Measurements from ENCODE around the gene OR8K5. TPM values are rescaled to one million over a fixed set of nuclear protein-coding genes. Genes with fewer than 3 reads are reported as not detected.
"Not testable (repeated sequence)": the region's sequence is repeated elsewhere in the genome, so short reads cannot be mapped to it uniquely, and the experiment has no call there.

The OR8K5 gene
- total RNA-seq, 1 donor from 2014 or later, result not detected

GRCh38 chr11:56151376-56151775, 8.7 kb downstream of the OR8K5 start:
- H3K27me3 ChIP-seq, result no peaks in the 10 kb centered on the region
- TF ChIP-seq CTCF (IDR thresholded peaks at IDR 0.05) (no peak), POLR2AphosphoS5 (IDR thresholded peaks at IDR 0.05; ENCODE audit: insufficient read depth in 1 of 2, low read depth in 1 of 2) (no peak), POLR2A (IDR thresholded peaks at IDR 0.05) (no peak)
- intact Hi-C loops (cut with DNase I), result no loop called here

GRCh38 chr11:56143681-56144080, 16.4 kb downstream of the OR8K5 start:
- intact Hi-C loops (cut with DNase I); H3K4me1 ChIP-seq: not testable (repeated sequence)

More at GRCh38 chr11:56151376-56151775, 8.7 kb downstream of the OR8K5 start:
- Histone ChIP-seq H3K4me1 (no peaks in the 10 kb centered on the region), H3K36me3 (no peaks in the 10 kb centered on the region), H3K9me3 (no peaks in the 10 kb centered on the region), H3K4me3 (no peak overlapping the region), H3K27ac (no peak overlapping the region)
- DNase-seq (ENCODE audit: extremely low spot score in 2 of 2), result no peak

GRCh38 chr11:56140151-56140661, 19.9 kb downstream of the OR8K5 start, which contains the start of gene OR8J3:
TSS of gene OR8J3 (minus strand) at chr11:56140201. CDS start at chr11:56137718, 2,483 bp downstream.
- Histone ChIP-seq H3K4me1 (no peaks in the 10 kb centered on the region), H3K4me3 (no peak within 1 kb of the TSS), H3K27ac (no peak within 1 kb of the TSS), H3K36me3 (no peaks in the 10 kb centered on the region), H3K27me3 (no peaks in the 10 kb centered on the region), H3K9me3 (no peaks in the 10 kb centered on the region)
- TF ChIP-seq POLR2A (IDR thresholded peaks at IDR 0.05) (no peak), CTCF (IDR thresholded peaks at IDR 0.05) (no peak), POLR2AphosphoS5 (IDR thresholded peaks at IDR 0.05; ENCODE audit: insufficient read depth in 1 of 2, low read depth in 1 of 2) (no peak)
- DNase-seq (ENCODE audit: extremely low spot score in 2 of 2), result no peak
- intact Hi-C loops (cut with DNase I), result no loop called here

More at GRCh38 chr11:56143681-56144080, 16.4 kb downstream of the OR8K5 start:
- not testable (repeated sequence) for H3K4me3 ChIP-seq; DNase-seq (ENCODE audit: extremely low spot score in 2 of 2); H3K27ac ChIP-seq; H3K9me3 ChIP-seq; H3K36me3 ChIP-seq; H3K27me3 ChIP-seq

GRCh38 chr11:56122073-56122472, 38.0 kb downstream of the OR8K5 start, which contains the start of gene OR8H3:
TSS of gene OR8H3 (plus strand) at chr11:56122373. CDS start at chr11:56122373, 0 bp downstream.
- Histone ChIP-seq H3K4me1 (no peaks in the 10 kb centered on the region), H3K27me3 (no peaks in the 10 kb centered on the region), H3K9me3 (no peaks in the 10 kb centered on the region), H3K4me3 (no peak within 1 kb of the TSS), H3K36me3 (no peaks in the 10 kb centered on the region), H3K27ac (no peak within 1 kb of the TSS)
- no peak for DNase-seq (ENCODE audit: extremely low spot score in 2 of 2)
- TF ChIP-seq CTCF (IDR thresholded peaks at IDR 0.05) (no peak), POLR2AphosphoS5 (IDR thresholded peaks at IDR 0.05; ENCODE audit: insufficient read depth in 1 of 2, low read depth in 1 of 2) (no peak), POLR2A (IDR thresholded peaks at IDR 0.05) (no peak)
- intact Hi-C loops (cut with DNase I), result no loop called here

Other genes starting within 250 kb of the OR8K5 start
- not detected for gene OR5W2, start 245.7 kb downstream of the OR8K5 start, total RNA-seq
- not detected for gene OR5I1, start 223.9 kb downstream of the OR8K5 start, total RNA-seq
- not detected for gene OR10AG1, start 190.4 kb downstream of the OR8K5 start, total RNA-seq
- gene OR5F1, start 165.7 kb downstream of the OR8K5 start, total RNA-seq, result not detected
- gene OR5AS1, start 132.7 kb downstream of the OR8K5 start, total RNA-seq, result not detected
- not detected for gene OR8I2, start 67.0 kb downstream of the OR8K5 start, total RNA-seq
- not detected for gene OR8H2, start 56.6 kb downstream of the OR8K5 start, total RNA-seq
- not detected for gene OR8H3, start 37.9 kb downstream of the OR8K5 start, total RNA-seq
- not detected for gene OR8J3, start 20.1 kb downstream of the OR8K5 start, total RNA-seq
- gene OR5J2, start 16.3 kb upstream of the OR8K5 start, total RNA-seq, result not detected
- not detected for gene OR5T2, start 73.9 kb upstream of the OR8K5 start, total RNA-seq
- gene OR5T3, start 91.9 kb upstream of the OR8K5 start, total RNA-seq, result not detected
- gene OR5T1, start 113.8 kb upstream of the OR8K5 start, total RNA-seq, result not detected
- not detected for gene OR8H1, start 131.9 kb upstream of the OR8K5 start, total RNA-seq
- not detected for gene OR8K3, start 154.8 kb upstream of the OR8K5 start, total RNA-seq
- gene OR8K1, start 185.7 kb upstream of the OR8K5 start, total RNA-seq, result not detected
- not detected for gene OR8J1, start 194.0 kb upstream of the OR8K5 start, total RNA-seq
- gene OR8U1, start 215.3 kb upstream of the OR8K5 start, total RNA-seq, result not detected